Transverse colon (tissue), 4 donors: ENCODE data around the gene GRID2IP. TPM values are rescaled to one million over a fixed set of nuclear protein-coding genes. Genes with fewer than 3 reads are reported as not detected.

Experiments used
- DNase-seq: peaks from one replicate; pipeline ENCODE4 v3.0.0-alpha.2; 2019
- H3K27ac ChIP-seq, 4 donors: fragments of 200-600 bp; sonication (generic); 2 replicates each; pipeline ENCODE4 v1.5.1; 2016 to 2018; ENCODE audit warnings: inconsistent platforms in 4 of 4
- H3K27me3 ChIP-seq: fragments of 200-600 bp; sonication (generic); 2 replicates; pipeline ENCODE4 v1.5.1; 2017; ENCODE audit warnings: inconsistent platforms
- H3K36me3 ChIP-seq, 4 donors: fragments of 200-600 bp; sonication (generic); 2 replicates each; pipeline ENCODE4 v1.5.1; 2017 to 2019; ENCODE audit warnings: inconsistent platforms in 4 of 4
- H3K4me1 ChIP-seq, 4 donors: fragments of 200-600 bp; sonication (generic); 2 replicates each; pipeline ENCODE4 v1.5.1; 2017 to 2020; ENCODE audit warnings: inconsistent platforms in 4 of 4
- H3K4me3 ChIP-seq, 4 donors: fragments of 200-600 bp; sonication (generic); 1 replicate in 1 of 4; 2 replicates in 3 of 4; pipeline versions ENCODE4 v1.5.1 to v1.6.1; 2017 to 2019; ENCODE audit warnings: inconsistent platforms in 4 of 4
- H3K9me3 ChIP-seq, 2 donors: fragments of 200-600 bp; sonication (generic); 2 replicates each; pipeline ENCODE4 v1.5.1; 2017 to 2019; ENCODE audit warnings: inconsistent platforms in 2 of 2
- EP300 ChIP-seq: sonication (generic); formaldehyde crosslinking; IDR thresholded peaks from one replicate; pipeline ENCODE4 v1.6.1; 2017; ENCODE audit warnings: antibody characterized with exemption, low read depth
- POLR2A ChIP-seq: fragments of 450-650 bp; IDR thresholded peaks from one replicate; pipeline ENCODE4 v1.6.1; 2016; ENCODE audit warnings: antibody characterized with exemption, mild to moderate bottlenecking, moderate library complexity
- POLR2AphosphoS5 ChIP-seq, 3 donors: sonication (generic); formaldehyde crosslinking; IDR thresholded peaks; one replicate each; pipeline ENCODE4 v1.6.1; 2016; ENCODE audit warnings: antibody characterized with exemption in 3 of 3
- WGBS, 2 donors: methylation state at CpG; one replicate each; pipeline ENCODE4 v1.1.5; 2018; ENCODE audit warnings: low coverage in 1 of 2; 5-methylcytosine and 5-hydroxymethylcytosine counted together
- in situ Hi-C, 4 donors: fragments of 200-750 bp; cut with MboI; loops; one replicate each; pipeline versions ENCODE4 v1.15.0 to v1.15.1; 2017; ENCODE audit warnings: low sequenced_read_pairs in 3 of 4, low pct_ligation_motif_present in 1 of 4, low pct_unique_long_range_greater_than_20kb in 1 of 4
- intact Hi-C: fragments of 100-400 bp; cut with DNase I; formaldehyde crosslinking; loops from one replicate; pipeline ENCODE4 v1.15.1; 2023; ENCODE audit warnings: low total_unique reads
- total RNA-seq, 4 donors: library from RNA; depleted of rRNA; stranded (reverse); fragments of >200 nt; gene quantifications; one replicate each; pipeline ENCODE4 v1.1.0, GENCODE V29; 2016
- TF ChIP-seq, protein P1 (sequence below), 5 experiments: fragments of 200-600 bp in 3 of 5; fragments of 450-650 bp in 2 of 5; sonication (generic) in 3 of 5; IDR thresholded peaks; 1 replicate in 2 of 5; 2 replicates in 3 of 5; pipeline ENCODE4 v1.5.1; 2016 to 2017; ENCODE audit warnings: antibody characterized with exemption in 5 of 5, inconsistent platforms in 3 of 5, mild to moderate bottlenecking in 2 of 5, moderate library complexity in 1 of 5

Gene GRID2IP
- total RNA-seq, 4 donors from 2014 or later = 0.20 to 1.1 (median 0.66) TPM

DNA sequence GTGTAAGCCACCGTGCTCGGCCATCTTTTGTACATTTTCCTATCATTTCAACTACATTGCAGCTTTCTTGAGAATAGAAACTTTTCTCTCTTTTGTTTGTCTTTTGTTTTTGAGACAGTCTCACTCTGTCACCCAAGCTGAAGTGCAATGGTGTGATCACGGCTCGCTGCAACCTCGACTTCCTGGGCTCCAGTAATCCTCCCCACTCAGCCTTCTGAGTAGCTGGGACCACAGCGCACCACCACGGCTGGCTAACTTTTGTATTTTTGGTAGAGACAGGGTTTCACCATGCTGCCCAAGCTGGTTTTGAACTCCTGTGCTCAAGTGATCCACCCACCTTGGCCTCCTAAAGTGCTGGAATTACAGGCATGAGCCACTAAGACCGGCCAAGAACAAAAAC, 72.2 kb downstream of the GRID2IP start:
- Histone ChIP-seq H3K36me3 (peaks cover 0 to 8% (median 0%) of the 10 kb centered on the region in 4 donors), H3K27me3 (no peaks in the 10 kb centered on the region), H3K4me1 (peaks cover 24 to 56% (median 42%) of the 10 kb centered on the region in 4 donors), H3K27ac (no peak overlapping the region), H3K4me3 (no peak overlapping the region), H3K9me3 (no peaks in the 10 kb centered on the region)
- intact Hi-C loops = no loop called here
- no peak for DNase-seq
- WGBS, 2 donors = 73 to 84% methylated on average over 7 to 8 of the region's 8 CpGs
- in situ Hi-C loops = no loop called here
- no peak for TF ChIP-seq POLR2A
- TF ChIP-seq EP300 = no peak
- TF ChIP-seq, protein P1, sequence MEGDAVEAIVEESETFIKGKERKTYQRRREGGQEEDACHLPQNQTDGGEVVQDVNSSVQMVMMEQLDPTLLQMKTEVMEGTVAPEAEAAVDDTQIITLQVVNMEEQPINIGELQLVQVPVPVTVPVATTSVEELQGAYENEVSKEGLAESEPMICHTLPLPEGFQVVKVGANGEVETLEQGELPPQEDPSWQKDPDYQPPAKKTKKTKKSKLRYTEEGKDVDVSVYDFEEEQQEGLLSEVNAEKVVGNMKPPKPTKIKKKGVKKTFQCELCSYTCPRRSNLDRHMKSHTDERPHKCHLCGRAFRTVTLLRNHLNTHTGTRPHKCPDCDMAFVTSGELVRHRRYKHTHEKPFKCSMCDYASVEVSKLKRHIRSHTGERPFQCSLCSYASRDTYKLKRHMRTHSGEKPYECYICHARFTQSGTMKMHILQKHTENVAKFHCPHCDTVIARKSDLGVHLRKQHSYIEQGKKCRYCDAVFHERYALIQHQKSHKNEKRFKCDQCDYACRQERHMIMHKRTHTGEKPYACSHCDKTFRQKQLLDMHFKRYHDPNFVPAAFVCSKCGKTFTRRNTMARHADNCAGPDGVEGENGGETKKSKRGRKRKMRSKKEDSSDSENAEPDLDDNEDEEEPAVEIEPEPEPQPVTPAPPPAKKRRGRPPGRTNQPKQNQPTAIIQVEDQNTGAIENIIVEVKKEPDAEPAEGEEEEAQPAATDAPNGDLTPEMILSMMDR (IDR thresholded peaks at IDR 0.05) = no peak
- TF ChIP-seq POLR2AphosphoS5 (IDR thresholded peaks at IDR 0.05) = no peak

DNA sequence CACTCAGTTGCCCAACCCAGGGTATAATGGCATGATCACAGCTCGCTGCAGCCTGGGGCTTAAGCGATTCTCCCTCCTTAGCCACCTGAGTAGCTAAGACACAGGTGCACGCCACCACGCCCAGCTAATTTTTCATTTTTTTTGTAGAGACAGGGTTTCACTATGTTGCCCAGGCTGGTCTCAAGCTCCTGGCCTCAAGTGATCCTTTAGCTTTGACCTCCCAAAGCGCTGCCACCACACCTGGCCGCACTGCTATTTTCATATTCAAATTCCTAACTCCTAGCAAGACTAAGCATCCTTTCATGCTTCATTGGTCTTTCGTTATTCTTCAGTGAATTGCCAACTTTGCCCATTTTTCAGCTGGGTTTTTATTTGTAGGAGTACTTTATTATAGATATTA, 73.1 kb downstream of the GRID2IP start:
- TF ChIP-seq, protein P1 (IDR thresholded peaks at IDR 0.05) = no peak
- no peak for TF ChIP-seq EP300
- TF ChIP-seq POLR2A = no peak
- no peak for TF ChIP-seq POLR2AphosphoS5 (IDR thresholded peaks at IDR 0.05)
- Histone ChIP-seq H3K27ac (no peak overlapping the region), H3K9me3 (no peaks in the 10 kb centered on the region), H3K27me3 (no peaks in the 10 kb centered on the region), H3K4me1 (peaks cover 24 to 56% (median 42%) of the 10 kb centered on the region in 4 donors), H3K4me3 (no peak overlapping the region), H3K36me3 (peaks cover 0 to 17% (median 0%) of the 10 kb centered on the region in 4 donors)
- intact Hi-C loops (no loop called here), in situ Hi-C loops (no loop called here)
- no peak for DNase-seq
- WGBS, 2 donors = 89% methylated on average over 7 of the region's 7 CpGs

DNA sequence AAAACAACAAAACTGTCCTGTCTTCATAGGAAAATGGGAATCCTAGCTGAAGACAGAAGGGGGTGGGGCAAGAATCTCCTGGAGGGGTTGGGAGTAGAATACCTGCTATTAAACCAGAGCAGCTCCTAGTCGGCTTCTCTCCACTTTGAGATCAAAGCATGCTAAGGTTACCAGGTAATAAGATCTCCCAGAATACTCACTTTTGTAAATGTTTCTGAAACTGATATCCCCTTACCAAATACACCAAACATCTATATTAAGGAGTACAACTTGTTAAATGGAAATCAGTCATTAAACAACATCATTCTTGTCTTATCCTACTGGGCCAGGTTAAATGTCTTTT, 74.0 kb downstream of the GRID2IP start:
- H3K9me3 ChIP-seq = no peaks in the 10 kb centered on the region
- no peak overlapping the region for H3K27ac ChIP-seq
- no peak overlapping the region for H3K4me3 ChIP-seq
- 55 to 80% methylated on average over 1 of the region's 1 CpG for WGBS, 2 donors
- peaks cover 21 to 49% (median 37%) of the 10 kb centered on the region in 4 donors for H3K4me1 ChIP-seq
- no peak for DNase-seq
- in situ Hi-C loops (no loop called here), intact Hi-C loops (no loop called here)
- H3K36me3 ChIP-seq = peaks cover 0 to 20% (median 1%) of the 10 kb centered on the region in 4 donors
- no peaks in the 10 kb centered on the region for H3K27me3 ChIP-seq
- TF ChIP-seq EP300 = no peak
- no peak for TF ChIP-seq POLR2AphosphoS5 (IDR thresholded peaks at IDR 0.05)
- TF ChIP-seq POLR2A = no peak

DNA sequence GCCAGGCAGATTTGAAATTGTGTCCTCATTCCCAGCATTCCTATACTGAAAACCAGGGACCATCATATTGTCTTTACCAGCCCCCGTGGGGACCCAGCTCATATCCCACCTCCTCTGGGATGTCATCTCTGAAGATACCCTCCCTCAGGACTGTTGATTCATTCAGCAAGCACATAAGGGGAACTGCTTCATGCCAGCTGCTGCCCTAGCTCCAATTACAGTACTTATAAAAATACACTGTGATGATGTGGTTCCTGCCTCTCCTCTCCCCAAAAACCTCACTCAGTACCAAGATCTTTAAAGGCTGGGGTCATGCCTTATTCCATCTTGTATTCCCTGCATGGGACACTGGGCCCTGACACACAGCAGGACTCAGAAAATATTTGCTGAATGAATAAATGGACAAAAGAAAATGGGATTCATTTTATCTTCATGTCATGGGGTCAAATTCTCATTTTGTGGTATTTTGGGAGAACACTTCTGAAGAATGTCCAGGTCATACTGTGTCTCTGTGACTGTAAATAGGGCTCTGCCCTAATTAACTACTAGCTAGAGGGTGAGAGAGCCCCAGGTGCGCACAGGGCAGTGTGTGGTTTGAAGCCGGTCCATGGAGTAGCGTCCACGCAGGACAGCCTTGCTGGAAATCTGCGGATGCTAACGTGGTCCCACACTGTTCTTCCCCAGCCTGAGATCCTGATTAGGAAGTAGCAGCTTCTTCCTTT, 74.5 kb downstream of the GRID2IP start:
- Histone ChIP-seq H3K4me1 (peaks cover 17 to 44% (median 31%) of the 10 kb centered on the region in 4 donors), H3K36me3 (peaks cover 0 to 25% (median 4%) of the 10 kb centered on the region in 4 donors), H3K27ac (no peak overlapping the region), H3K9me3 (no peaks in the 10 kb centered on the region), H3K4me3 (no peak overlapping the region), H3K27me3 (no peaks in the 10 kb centered on the region)
- DNase-seq = no peak
- TF ChIP-seq POLR2A (no peak), EP300 (no peak), POLR2AphosphoS5 (IDR thresholded peaks at IDR 0.05) (no peak)
- TF ChIP-seq, protein P1 (IDR thresholded peaks at IDR 0.05) = no peak
- WGBS, 2 donors = 78 to 85% methylated on average over 1 to 7 of the region's 7 CpGs
- in situ Hi-C loops = no loop called here
- intact Hi-C loops = no loop called here
